Activated naive CD4-positive, alpha-beta T cell treated with anti-CD3 and anti-CD28 coated beads, Interleukin-2, amount 50 U/mL, for 72 hours (primary cell): ENCODE results near the gene NPAS3. TPM values are rescaled to one million over a fixed set of nuclear protein-coding genes. Genes with fewer than 3 reads are reported as not detected.

Experiments
- ATAC-seq, 2 donors: fragments of 150-1000 bp; cut with Tn5 transposase; 2 replicates each; pipeline ENCODE4 v1.10.0; 2021; ENCODE audit warnings: mild to moderate bottlenecking in 2 of 2, moderate library complexity in 2 of 2
- DNase-seq, 2 donors: peaks; one replicate each; pipeline ENCODE4 v3.0.0; 2021 to 2022; ENCODE audit warnings: low spot score in 2 of 2
- H3K27ac Mint-ChIP-seq, 2 donors: one replicate each; pipeline ENCODE4 v1.8.0; 2022; ENCODE audit warnings: mild to moderate bottlenecking in 2 of 2, mixed read lengths in 2 of 2
- H3K36me3 Mint-ChIP-seq, 2 donors: one replicate each; pipeline ENCODE4 v1.8.0; 2022; ENCODE audit warnings: mixed read lengths in 2 of 2
- H3K9me3 Mint-ChIP-seq, 2 donors: one replicate each; pipeline ENCODE4 v1.8.0; 2022; ENCODE audit warnings: mixed read lengths in 2 of 2
- total RNA-seq, 2 donors: library from RNA; stranded (reverse); gene quantifications; one replicate each; pipeline ENCODE4 v1.2.3, GENCODE V29; 2022

Gene NPAS3
- total RNA-seq, 2 donors from 2014 or later: not detected

DNA sequence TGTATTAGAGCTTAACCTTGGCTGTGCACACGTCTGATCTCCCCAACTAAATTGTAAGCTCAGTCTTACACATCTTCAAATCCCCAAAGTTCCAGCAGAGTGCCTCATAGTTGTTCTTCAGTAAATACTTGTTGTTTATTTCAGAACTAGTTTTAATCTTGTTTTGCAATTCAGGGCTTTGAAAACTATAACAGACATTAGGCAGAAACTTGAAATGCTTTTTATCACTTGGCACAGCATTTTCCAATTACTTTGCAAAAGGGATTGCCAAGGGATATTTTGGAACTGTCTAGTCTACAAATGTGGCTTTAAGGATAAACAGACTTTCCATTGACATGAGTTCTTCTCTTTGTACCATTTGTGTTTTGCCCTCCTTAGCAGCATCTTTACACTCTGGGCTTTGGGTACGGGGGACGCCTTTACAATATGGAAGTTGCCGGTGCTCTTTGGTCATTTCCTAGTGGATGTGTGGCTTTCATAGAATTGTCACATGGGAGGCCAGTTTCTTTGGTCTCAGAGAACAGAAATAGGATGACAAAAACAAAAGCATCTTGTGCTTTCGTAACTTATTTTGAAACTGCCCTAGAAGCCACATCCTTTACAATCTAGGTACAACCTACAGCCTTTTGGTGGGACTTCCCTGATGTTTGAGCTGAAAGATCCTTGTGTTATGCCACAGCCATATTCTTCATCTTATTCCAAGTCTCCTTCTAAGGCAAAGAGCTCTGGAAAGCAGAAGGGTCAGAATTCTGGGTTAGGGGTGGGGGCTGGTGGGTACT lies 96.9 kb downstream of the NPAS3 start:
- ATAC-seq (no peak), DNase-seq (no peak)
- H3K9me3 Mint-ChIP-seq: no peaks in the 10 kb centered on the region
- H3K27ac Mint-ChIP-seq: no peak overlapping the region
- H3K36me3 Mint-ChIP-seq: no peaks in the 10 kb centered on the region

GRCh38 chr14:33039311-33039710 lies 100.6 kb downstream of the NPAS3 start:
- no peak for ATAC-seq

DNA sequence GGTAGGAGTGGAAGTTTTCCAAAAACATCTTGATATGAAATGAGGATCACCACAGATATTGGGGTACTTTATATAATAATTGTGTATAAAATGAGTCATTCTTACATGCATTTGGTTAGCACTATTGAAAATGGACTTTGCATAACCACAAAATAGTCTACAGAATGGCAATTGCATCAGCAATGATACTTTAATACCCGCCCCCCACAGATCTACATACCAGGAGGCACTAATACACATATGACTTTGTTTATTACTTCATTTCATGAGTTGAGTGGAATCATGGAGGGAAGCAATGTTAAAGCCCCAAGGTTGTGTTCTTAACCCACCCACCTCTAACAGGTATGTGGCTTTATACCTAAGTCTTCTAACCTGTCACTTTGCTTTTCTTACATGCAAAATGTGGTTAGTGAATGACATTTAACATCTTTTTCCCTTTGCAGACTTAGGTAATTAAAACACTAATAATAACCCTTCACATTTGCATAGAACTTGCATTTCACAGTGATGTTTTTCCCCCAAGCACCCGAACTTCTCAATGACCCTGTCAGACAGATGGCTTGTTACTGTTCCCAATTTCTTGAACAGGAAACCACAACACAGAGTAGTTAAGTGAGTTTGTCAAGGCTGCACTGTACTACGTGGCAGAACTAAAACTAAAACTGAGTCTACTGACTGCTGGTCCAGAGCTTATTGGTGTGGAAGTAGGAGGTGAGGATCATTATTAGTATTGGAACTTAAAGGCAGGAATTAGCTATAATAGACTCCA lies 101.9 kb downstream of the NPAS3 start:
- peaks cover 5 to 20% of the 10 kb centered on the region in 2 donors for H3K9me3 Mint-ChIP-seq
- DNase-seq (no peak), ATAC-seq (peak in 1 of 2 donors; percentile 48)
- H3K27ac Mint-ChIP-seq: no peak overlapping the region
- H3K36me3 Mint-ChIP-seq: peaks cover 0 to 4% of the 10 kb centered on the region in 2 donors

More at GRCh38 chr14:33039311-33039710, 100.6 kb downstream of the NPAS3 start:
- peaks cover 1 to 9% of the 10 kb centered on the region in 2 donors for H3K9me3 Mint-ChIP-seq
- H3K36me3 Mint-ChIP-seq: peaks cover 0 to 2% of the 10 kb centered on the region in 2 donors
- no peak for DNase-seq
- H3K27ac Mint-ChIP-seq: no peak overlapping the region

- peaks cover 13 to 27% of the 10 kb centered on the region in 2 donors for H3K9me3 Mint-ChIP-seq
- no peak for DNase-seq
- peaks cover 0 to 11% of the 10 kb centered on the region in 2 donors for H3K36me3 Mint-ChIP-seq
- no peak overlapping the region for H3K27ac Mint-ChIP-seq
- no peak for ATAC-seq
Measured at GRCh38 chr14:33042591-33042990, 103.9 kb downstream of the NPAS3 start.

DNA sequence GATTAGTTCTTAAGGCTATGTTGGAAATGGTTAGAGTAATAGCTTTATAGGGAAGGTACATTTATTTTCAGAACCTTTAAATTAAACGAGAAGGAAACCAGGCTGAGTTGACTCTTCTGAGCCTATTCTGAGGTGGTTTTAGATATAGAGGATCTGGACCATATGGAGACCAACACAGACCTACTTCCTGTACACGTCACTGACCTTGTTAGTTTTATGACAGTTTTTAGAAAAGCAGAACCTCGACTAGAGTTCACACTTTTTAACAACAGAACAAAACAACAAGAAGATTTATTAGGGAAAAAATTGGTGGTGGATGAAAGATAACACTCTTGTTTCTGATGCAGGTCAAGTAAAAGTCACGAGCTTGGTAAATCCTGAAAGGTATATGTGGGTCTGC lies 107.1 kb downstream of the NPAS3 start:
- no peak overlapping the region for H3K27ac Mint-ChIP-seq
- DNase-seq: no peak
- ATAC-seq: no peak
- peaks cover 0 to 15% of the 10 kb centered on the region in 2 donors for H3K36me3 Mint-ChIP-seq
- peaks cover 23 to 31% of the 10 kb centered on the region in 2 donors for H3K9me3 Mint-ChIP-seq

DNA sequence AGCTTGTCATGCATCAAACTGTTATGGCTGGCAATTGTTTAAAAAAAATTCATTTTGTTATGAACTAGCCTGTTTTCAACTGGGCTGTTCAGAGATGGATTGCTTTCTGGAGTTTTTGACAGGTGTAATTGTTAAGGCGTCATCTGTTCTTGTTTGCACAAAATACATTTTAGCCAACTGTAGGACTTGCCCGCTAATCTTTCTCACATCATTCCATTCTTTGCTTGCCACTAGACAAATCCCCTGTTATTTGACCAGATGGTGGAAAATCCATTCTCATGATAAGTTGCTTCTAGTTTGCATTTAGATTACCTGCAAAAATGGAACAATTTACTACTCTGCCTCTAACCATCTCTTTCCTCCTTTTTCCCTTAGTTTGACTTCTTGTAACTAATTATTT lies 114.3 kb downstream of the NPAS3 start:
- DNase-seq (no peak), ATAC-seq (no peak)
- Mint-ChIP-seq H3K36me3 (peaks cover 0 to 4% of the 10 kb centered on the region in 2 donors), H3K9me3 (peaks cover 8 to 14% of the 10 kb centered on the region in 2 donors), H3K27ac (no peak overlapping the region)

DNA sequence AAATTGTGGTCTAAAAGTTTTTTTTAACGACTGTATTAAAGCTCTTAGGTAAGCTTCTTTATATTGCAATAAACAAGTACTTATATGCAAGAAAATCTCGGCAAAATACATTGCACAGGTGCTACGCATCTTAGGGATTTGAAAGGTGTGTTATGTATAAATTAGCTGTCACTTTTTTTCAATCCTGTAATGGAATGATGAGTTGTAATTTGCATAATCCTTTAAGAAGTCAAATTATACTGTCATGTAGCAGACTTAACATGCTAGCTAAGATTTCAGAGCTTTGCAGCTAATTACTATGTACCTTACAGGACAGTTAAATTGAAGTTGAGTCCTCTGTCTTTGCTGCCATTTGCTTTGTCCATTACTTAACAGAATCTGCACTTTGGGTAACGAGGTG lies 117.5 kb downstream of the NPAS3 start:
- H3K36me3 Mint-ChIP-seq: no peaks in the 10 kb centered on the region
- no peak overlapping the region for H3K27ac Mint-ChIP-seq
- peaks cover 4 to 12% of the 10 kb centered on the region in 2 donors for H3K9me3 Mint-ChIP-seq
- DNase-seq (no peak), ATAC-seq (no peak)

DNA sequence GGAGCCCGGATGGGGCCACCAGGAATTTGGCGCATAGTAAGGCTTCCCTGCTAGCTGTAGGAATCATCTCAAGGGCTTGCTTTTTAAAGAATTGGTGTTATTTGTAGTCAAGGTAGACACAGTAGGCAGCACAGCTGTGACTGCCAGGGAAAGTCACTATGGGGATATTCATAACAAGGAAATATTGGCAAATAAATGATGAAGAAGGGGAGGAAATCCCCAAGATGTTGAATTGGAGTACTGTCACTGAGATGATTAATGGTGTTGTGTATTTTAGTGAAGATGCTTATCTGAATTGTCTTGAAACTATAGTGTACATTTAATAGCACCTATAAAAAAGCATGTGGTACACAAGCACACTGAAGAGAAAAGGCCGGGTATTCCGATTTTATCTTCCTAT lies 118.9 kb downstream of the NPAS3 start:
- H3K9me3 Mint-ChIP-seq: peaks cover 9 to 12% of the 10 kb centered on the region in 2 donors
- no peak overlapping the region for H3K27ac Mint-ChIP-seq
- ATAC-seq (no peak), DNase-seq (no peak)
- no peaks in the 10 kb centered on the region for H3K36me3 Mint-ChIP-seq

DNA sequence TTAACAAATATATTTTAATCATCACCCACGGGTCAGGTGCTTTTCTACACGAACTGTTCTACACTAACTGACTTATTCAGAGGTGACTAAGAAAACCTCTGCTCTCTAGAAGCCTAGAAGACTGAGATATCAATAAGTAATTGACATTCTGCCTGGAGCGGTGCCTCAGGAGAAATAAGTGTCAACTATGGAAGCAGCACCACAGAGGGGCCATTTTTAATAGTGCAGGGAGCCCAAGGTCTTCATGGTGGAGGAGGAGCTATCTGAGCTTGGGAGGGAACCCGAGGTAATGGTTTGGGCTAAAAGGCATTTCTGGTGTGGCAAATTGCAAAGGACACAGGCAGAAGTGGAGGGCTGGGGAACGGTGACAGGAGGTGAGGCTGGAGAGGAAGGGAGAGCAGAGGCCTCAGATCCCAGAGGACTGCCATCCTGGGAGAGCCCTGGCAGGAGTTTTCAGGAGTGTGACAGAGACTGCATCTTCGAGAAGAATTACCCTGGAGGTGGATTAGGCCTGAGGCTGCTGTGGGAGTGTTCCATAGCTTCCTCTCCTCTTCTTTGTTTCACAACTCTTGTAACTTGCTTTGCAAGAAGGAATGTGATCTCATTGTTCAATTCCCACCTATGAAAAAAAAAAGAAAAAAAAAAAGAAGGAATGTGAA lies 123.1 kb downstream of the NPAS3 start:
- DNase-seq (no peak), ATAC-seq (no peak)
- no peaks in the 10 kb centered on the region for H3K36me3 Mint-ChIP-seq
- H3K27ac Mint-ChIP-seq: no peak overlapping the region
- peaks cover 4 to 8% of the 10 kb centered on the region in 2 donors for H3K9me3 Mint-ChIP-seq

- Mint-ChIP-seq H3K36me3 (no peaks in the 10 kb centered on the region), H3K27ac (no peak overlapping the region), H3K9me3 (peaks cover 4 to 8% of the 10 kb centered on the region in 2 donors)
- DNase-seq: no peak
- no peak for ATAC-seq
Measured at GRCh38 chr14:33062476-33062875, 123.8 kb downstream of the NPAS3 start.

DNA sequence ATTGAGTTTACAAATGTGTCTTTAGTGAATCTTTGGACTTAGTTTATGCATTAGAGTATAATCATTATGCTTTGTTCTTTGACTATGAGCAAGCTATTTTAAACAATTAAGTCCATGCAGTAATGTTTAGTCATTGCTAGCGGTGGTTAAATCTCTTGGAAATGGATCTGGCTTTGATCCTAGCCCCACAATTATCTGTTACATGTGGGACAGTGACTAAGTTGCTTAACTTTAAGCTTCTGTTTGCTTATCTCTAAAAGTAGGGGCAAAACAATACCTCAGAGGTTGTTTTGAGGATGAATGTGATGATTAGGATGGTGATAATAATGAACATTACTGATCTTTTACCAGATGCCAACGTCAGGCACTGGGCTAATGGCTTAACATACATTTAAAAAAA lies 124.2 kb downstream of the NPAS3 start:
- DNase-seq: no peak
- Mint-ChIP-seq H3K9me3 (peaks cover 8 to 11% of the 10 kb centered on the region in 2 donors), H3K27ac (no peak overlapping the region), H3K36me3 (no peaks in the 10 kb centered on the region)
- ATAC-seq: no peak

DNA sequence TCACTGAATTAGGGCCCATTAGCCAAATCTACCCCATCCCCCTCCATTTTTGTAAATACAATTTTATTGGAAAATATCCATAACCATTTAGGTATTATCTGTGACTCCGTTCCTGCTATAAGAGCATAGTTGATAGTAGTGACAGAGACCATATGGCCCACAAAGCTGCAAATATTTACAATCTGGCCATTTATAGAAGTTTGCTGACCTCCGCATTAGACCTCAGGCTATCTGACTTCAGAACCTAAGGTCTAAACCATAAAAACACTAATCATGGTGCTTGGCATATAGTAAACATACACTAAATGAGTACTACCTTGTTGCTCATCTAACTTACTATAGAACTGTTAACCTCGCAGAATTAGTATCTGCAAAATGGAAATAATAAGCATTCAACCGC lies 124.8 kb downstream of the NPAS3 start:
- ATAC-seq: no peak
- DNase-seq: no peak
- Mint-ChIP-seq H3K36me3 (no peaks in the 10 kb centered on the region), H3K9me3 (peaks cover 12 to 15% of the 10 kb centered on the region in 2 donors), H3K27ac (no peak overlapping the region)

DNA sequence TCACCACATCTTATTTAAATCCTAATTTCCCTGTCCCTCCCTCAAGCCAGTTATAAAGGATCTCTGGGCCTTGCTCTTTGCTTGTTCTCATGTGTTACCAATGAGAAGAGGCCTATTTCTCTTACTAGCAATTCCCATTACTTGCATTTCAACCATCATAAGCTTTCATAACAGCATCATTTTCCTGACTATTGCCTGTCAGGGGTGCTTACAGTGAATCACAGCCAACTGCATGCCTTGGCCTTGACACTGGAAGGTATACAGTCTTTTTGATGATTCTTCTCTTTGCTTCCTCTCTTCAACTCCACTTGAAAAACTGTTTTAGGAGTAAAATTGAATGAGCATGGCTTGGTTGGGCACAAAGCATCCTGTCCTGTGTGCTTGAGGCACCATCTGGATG lies 127.0 kb downstream of the NPAS3 start:
- ATAC-seq: no peak
- DNase-seq: no peak
- Mint-ChIP-seq H3K36me3 (no peaks in the 10 kb centered on the region), H3K27ac (no peak overlapping the region), H3K9me3 (peaks cover 8 to 17% of the 10 kb centered on the region in 2 donors)

DNA sequence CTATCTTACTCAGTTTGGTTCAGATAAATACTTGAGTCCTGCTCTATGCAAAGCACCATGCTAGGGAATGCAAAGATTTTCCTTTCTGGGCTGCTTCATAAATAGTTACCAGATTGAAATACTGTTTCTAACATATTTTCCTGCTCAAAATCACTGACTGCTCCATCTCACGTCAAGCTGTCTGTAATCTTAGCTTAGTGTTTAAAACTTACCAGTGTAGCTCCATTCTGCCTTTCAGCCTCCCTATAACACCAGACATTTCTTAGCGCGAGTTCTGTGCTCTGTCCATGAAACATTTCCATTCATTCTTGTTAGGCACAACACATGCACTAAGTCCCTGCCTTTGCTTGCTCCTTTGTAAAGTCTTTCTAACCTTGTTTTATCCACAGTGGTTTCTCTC lies 129.4 kb downstream of the NPAS3 start:
- Mint-ChIP-seq H3K27ac (no peak overlapping the region), H3K36me3 (no peaks in the 10 kb centered on the region), H3K9me3 (peaks cover 8 to 13% of the 10 kb centered on the region in 2 donors)
- ATAC-seq: no peak
- no peak for DNase-seq

DNA sequence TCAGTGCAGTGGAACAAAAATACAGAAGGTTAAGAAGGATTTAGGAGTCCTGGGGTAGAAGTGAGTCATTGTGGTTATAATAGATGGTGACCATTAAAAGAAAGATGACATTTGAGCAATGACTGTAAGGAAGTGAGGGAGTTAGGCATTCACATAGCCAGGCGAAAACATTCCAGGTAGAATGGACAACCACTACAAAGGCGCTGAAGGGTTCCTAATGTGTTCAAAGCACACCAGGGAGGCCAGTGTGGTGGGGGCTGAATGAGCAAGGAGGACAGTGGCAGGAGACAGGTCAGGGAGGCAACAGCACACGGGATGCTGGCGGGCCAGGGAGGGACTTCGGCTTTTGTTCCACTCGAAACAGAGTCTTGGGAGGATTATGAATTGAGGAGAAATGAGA lies 129.9 kb downstream of the NPAS3 start:
- Mint-ChIP-seq H3K36me3 (no peaks in the 10 kb centered on the region), H3K27ac (no peak overlapping the region), H3K9me3 (peaks cover 8 to 13% of the 10 kb centered on the region in 2 donors)
- DNase-seq (no peak), ATAC-seq (no peak)

- Mint-ChIP-seq H3K27ac (no peak overlapping the region), H3K36me3 (no peaks in the 10 kb centered on the region), H3K9me3 (peaks cover 8 to 13% of the 10 kb centered on the region in 2 donors)
- ATAC-seq (no peak), DNase-seq (no peak)
Measured at GRCh38 chr14:33070475-33070874, 131.8 kb downstream of the NPAS3 start.

- Mint-ChIP-seq H3K36me3 (no peaks in the 10 kb centered on the region), H3K27ac (no peak overlapping the region), H3K9me3 (peaks cover 5 to 7% of the 10 kb centered on the region in 2 donors)
- no peak for ATAC-seq
- no peak for DNase-seq
Measured at GRCh38 chr14:33073023-33073422, 134.3 kb downstream of the NPAS3 start.
